HepG2 (cell line): ENCODE results near the gene NYAP1. TPM values are rescaled to one million over a fixed set of nuclear protein-coding genes. Genes with fewer than 3 reads are reported as not detected.

ENCODE experiments used
- ARNT ChIP-seq: fragments of 450-650 bp; IDR thresholded peaks from 2 replicates; pipeline ENCODE4 v1.6.1; 2017
- CCDC6 ChIP-seq: sonication (generic); formaldehyde crosslinking; IDR thresholded peaks from 2 replicates; pipeline ENCODE4 v1.8.1; 2022; ENCODE audit warnings: mild to moderate bottlenecking, missing genetic modification reagents, moderate library complexity
- CREB1 ChIP-seq, 2 experiments: fragments of 450-650 bp in 1 of 2; IDR thresholded peaks; 2 replicates each; pipeline ENCODE4 v1.6.1; 2016 to 2017; ENCODE audit warnings: control low read depth in 1 of 2, mild to moderate bottlenecking in 1 of 2, missing compliant biosample characterization in 1 of 2, missing genetic modification characterization in 1 of 2
- FOXP1 ChIP-seq, 2 experiments: fragments of 450-650 bp in 1 of 2; IDR thresholded peaks; 2 replicates each; pipeline ENCODE4 v1.6.1; 2017 to 2018; ENCODE audit warnings: antibody characterized with exemption in 1 of 2
- HMG20A ChIP-seq: IDR thresholded peaks from 2 replicates; pipeline ENCODE4 v1.6.1; 2016; ENCODE audit warnings: borderline replicate concordance
- MTA1 ChIP-seq: sonication (generic); formaldehyde crosslinking; IDR thresholded peaks from 2 replicates; pipeline ENCODE4 v1.4.0; 2020; ENCODE audit warnings: missing genetic modification reagents, mild to moderate bottlenecking, borderline replicate concordance
- STAT5B ChIP-seq: sonication (generic); formaldehyde crosslinking; IDR thresholded peaks from 2 replicates; pipeline ENCODE4 v1.4.0; 2020; ENCODE audit warnings: missing genetic modification reagents
- SYNCRIP ChIP-seq: fragments of 200-400 bp; formaldehyde crosslinking; IDR thresholded peaks from 2 replicates; pipeline ENCODE4 v1.6.1; 2018; ENCODE audit warnings: mild to moderate bottlenecking, low read depth, low read length; ENCODE audit not compliant: insufficient read depth
- YEATS4 ChIP-seq: sonication (generic); formaldehyde crosslinking; IDR thresholded peaks from 2 replicates; pipeline ENCODE4 v1.4.0; 2020; ENCODE audit warnings: missing genetic modification reagents, borderline replicate concordance
- ZFAT ChIP-seq: sonication (generic); formaldehyde crosslinking; conservative IDR thresholded peaks from 2 replicates; pipeline ENCODE4 v1.8.1; 2023; ENCODE audit warnings: missing genetic modification reagents, inconsistent platforms
- ZMAT3 ChIP-seq: sonication (generic); formaldehyde crosslinking; conservative IDR thresholded peaks from 2 replicates; pipeline ENCODE4 v1.7.0; 2021; ENCODE audit warnings: missing genetic modification reagents
- ZNF816 ChIP-seq: sonication (generic); formaldehyde crosslinking; IDR thresholded peaks from 2 replicates; pipeline ENCODE4 v1.8.0; 2022; ENCODE audit warnings: missing genetic modification reagents, mild to moderate bottlenecking, borderline replicate concordance
- ZSCAN22 ChIP-seq: sonication (generic); formaldehyde crosslinking; IDR thresholded peaks from 2 replicates; pipeline ENCODE4 v1.4.0; 2020; ENCODE audit warnings: mild to moderate bottlenecking, missing genetic modification reagents
- polyA plus RNA-seq, 8 experiments: library from polyadenylated mRNA; depleted of rRNA in 3 of 8; stranded (reverse) in 7 of 8; unstranded in 1 of 8; fragments of >200 nt; fragmentation: Illumina TruSeq in 4 of 8; extraction: Trizol in 4 of 8; gene quantifications; 2 replicates each; pipeline versions ENCODE4 v1.2.1 to v1.2.3, GENCODE V29; 2011 to 2016; ENCODE audit warnings: low read depth in 4 of 8, missing spikeins in 1 of 8, mixed read lengths in 1 of 8; ENCODE audit not compliant: insufficient read depth in 1 of 8
- total RNA-seq, 5 experiments: library from RNA; depleted of rRNA; stranded (reverse); fragments of >200 nt; fragmentation: Illumina TruSeq; extraction: Trizol; gene quantifications; 2 replicates each; pipeline ENCODE4 v1.2.3, GENCODE V29; 2016; ENCODE audit warnings: low read depth in 1 of 5
- TF ChIP-seq, protein P1 (sequence below): sonication (generic); formaldehyde crosslinking; IDR thresholded peaks from 2 replicates; pipeline ENCODE4 v1.4.0; 2020; ENCODE audit warnings: missing genetic modification reagents, borderline replicate concordance
- TF ChIP-seq, protein P2 (sequence below): sonication (generic); formaldehyde crosslinking; IDR thresholded peaks from 2 replicates; pipeline ENCODE4 v1.4.0; 2020; ENCODE audit warnings: missing genetic modification reagents, borderline replicate concordance
- TF ChIP-seq, protein P3 (sequence below): sonication (generic); formaldehyde crosslinking; IDR thresholded peaks from 2 replicates; pipeline ENCODE4 v1.4.0; 2020; ENCODE audit warnings: missing genetic modification reagents
- TF ChIP-seq, protein P4 (sequence below): sonication (generic); formaldehyde crosslinking; IDR thresholded peaks from 2 replicates; pipeline ENCODE4 v1.4.0; 2020; ENCODE audit warnings: missing genetic modification reagents, low read depth, mild to moderate bottlenecking, borderline replicate concordance

Gene NYAP1
- total and polyA plus RNA-seq, 2 of the 13 experiments (the other 11 are each of a cell fraction or from before 2014, with no cell fraction given): 0.15 to 0.46 TPM

DNA sequence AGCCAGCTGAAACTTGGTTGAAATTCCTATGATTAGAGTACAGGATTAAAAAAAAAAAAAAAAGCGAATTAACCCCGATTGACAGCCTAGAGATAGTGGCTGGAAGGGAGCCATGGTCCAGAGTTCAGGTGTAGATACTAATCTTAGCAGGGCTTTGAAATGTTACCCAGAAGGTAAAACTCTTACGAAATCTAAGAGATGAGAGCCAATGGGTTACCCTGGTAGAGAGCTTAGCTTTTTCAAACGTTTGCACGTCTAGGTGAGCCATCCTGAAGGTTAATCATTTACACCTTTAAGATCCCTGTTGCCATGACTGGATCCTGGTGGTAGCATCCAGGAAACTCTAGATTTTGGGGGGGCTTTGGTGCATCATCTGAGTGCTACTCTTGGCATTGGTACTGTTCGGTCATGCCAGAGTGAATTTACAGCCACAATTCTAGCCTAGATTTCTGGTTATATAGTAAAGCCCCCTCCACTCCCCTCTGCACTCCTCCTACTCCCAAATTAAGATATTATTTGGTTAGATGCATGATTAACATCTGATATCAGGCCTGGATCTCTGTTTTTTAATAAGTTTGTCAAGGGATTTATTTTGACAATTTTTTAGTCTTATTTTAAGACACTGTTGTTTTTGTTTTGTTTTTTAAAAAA is 56.5 kb downstream of the NYAP1 start (continued):
- TF ChIP-seq, protein P1, sequence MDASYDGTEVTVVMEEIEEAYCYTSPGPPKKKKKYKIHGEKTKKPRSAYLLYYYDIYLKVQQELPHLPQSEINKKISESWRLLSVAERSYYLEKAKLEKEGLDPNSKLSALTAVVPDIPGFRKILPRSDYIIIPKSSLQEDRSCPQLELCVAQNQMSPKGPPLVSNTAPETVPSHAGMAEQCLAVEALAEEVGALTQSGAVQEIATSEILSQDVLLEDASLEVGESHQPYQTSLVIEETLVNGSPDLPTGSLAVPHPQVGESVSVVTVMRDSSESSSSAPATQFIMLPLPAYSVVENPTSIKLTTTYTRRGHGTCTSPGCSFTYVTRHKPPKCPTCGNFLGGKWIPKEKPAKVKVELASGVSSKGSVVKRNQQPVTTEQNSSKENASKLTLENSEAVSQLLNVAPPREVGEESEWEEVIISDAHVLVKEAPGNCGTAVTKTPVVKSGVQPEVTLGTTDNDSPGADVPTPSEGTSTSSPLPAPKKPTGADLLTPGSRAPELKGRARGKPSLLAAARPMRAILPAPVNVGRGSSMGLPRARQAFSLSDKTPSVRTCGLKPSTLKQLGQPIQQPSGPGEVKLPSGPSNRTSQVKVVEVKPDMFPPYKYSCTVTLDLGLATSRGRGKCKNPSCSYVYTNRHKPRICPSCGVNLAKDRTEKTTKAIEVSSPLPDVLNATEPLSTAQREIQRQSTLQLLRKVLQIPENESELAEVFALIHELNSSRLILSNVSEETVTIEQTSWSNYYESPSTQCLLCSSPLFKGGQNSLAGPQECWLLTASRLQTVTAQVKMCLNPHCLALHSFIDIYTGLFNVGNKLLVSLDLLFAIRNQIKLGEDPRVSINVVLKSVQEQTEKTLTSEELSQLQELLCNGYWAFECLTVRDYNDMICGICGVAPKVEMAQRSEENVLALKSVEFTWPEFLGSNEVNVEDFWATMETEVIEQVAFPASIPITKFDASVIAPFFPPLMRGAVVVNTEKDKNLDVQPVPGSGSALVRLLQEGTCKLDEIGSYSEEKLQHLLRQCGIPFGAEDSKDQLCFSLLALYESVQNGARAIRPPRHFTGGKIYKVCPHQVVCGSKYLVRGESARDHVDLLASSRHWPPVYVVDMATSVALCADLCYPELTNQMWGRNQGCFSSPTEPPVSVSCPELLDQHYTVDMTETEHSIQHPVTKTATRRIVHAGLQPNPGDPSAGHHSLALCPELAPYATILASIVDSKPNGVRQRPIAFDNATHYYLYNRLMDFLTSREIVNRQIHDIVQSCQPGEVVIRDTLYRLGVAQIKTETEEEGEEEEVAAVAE: 0 out of 2 replicates have a peak, but pooled peaks have one; percentile 67
- TF ChIP-seq MTA1 (CRISPR knock-in tag) (no peak), ZNF816 (CRISPR knock-in tag) (no peak), ARNT (no peak), ZFAT (no peak), CREB1 (IDR thresholded peaks at IDR 0.05) (no peak), CREB1 (CRISPR knock-in tag; IDR thresholded peaks at IDR 0.05) (no peak), ZSCAN22 (CRISPR knock-in tag) (no peak), YEATS4 (CRISPR knock-in tag) (0 out of 2 replicates have a peak, but pooled peaks have one; percentile 26), FOXP1 (IDR thresholded peaks at IDR 0.05) (no peak), FOXP1 (CRISPR knock-in tag; IDR thresholded peaks at IDR 0.05) (peak; percentile 37; the same call in 1 of the 2 replicates), STAT5B (CRISPR knock-in tag) (no peak), HMG20A (peak; percentile 36; the same call in 1 of the 2 replicates), SYNCRIP (no peak), CCDC6 (CRISPR knock-in tag) (0 out of 2 replicates have a peak, but pooled peaks have one; percentile 46), ZMAT3 (CRISPR knock-in tag) (no peak)
- TF ChIP-seq, protein P2, sequence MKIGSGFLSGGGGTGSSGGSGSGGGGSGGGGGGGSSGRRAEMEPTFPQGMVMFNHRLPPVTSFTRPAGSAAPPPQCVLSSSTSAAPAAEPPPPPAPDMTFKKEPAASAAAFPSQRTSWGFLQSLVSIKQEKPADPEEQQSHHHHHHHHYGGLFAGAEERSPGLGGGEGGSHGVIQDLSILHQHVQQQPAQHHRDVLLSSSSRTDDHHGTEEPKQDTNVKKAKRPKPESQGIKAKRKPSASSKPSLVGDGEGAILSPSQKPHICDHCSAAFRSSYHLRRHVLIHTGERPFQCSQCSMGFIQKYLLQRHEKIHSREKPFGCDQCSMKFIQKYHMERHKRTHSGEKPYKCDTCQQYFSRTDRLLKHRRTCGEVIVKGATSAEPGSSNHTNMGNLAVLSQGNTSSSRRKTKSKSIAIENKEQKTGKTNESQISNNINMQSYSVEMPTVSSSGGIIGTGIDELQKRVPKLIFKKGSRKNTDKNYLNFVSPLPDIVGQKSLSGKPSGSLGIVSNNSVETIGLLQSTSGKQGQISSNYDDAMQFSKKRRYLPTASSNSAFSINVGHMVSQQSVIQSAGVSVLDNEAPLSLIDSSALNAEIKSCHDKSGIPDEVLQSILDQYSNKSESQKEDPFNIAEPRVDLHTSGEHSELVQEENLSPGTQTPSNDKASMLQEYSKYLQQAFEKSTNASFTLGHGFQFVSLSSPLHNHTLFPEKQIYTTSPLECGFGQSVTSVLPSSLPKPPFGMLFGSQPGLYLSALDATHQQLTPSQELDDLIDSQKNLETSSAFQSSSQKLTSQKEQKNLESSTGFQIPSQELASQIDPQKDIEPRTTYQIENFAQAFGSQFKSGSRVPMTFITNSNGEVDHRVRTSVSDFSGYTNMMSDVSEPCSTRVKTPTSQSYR: no peak; the same call in 1 of the 2 replicates
- TF ChIP-seq, protein P3, sequence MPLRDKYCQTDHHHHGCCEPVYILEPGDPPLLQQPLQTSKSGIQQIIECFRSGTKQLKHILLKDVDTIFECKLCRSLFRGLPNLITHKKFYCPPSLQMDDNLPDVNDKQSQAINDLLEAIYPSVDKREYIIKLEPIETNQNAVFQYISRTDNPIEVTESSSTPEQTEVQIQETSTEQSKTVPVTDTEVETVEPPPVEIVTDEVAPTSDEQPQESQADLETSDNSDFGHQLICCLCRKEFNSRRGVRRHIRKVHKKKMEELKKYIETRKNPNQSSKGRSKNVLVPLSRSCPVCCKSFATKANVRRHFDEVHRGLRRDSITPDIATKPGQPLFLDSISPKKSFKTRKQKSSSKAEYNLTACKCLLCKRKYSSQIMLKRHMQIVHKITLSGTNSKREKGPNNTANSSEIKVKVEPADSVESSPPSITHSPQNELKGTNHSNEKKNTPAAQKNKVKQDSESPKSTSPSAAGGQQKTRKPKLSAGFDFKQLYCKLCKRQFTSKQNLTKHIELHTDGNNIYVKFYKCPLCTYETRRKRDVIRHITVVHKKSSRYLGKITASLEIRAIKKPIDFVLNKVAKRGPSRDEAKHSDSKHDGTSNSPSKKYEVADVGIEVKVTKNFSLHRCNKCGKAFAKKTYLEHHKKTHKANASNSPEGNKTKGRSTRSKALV (CRISPR knock-in tag): no peak
- TF ChIP-seq, protein P4, sequence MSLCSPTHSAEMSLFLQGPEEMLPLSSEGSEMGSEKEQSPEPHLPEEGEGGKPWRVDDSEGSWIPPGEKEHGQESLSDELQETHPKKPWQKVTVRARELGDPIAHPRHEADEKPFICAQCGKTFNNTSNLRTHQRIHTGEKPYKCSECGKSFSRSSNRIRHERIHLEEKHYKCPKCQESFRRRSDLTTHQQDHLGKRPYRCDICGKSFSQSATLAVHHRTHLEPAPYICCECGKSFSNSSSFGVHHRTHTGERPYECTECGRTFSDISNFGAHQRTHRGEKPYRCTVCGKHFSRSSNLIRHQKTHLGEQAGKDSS (CRISPR knock-in tag): no peak
